WI38 (cell line): ENCODE results near the gene RHOBTB3.

Experiments
- H3K4me3 ChIP-seq: 2 replicates; pipeline ENCODE4 v1.5.1; 2011; ENCODE audit warnings: low read depth, mild to moderate bottlenecking, control low read depth, low read length
- TF ChIP-seq, protein P1 (sequence below): IDR thresholded peaks from 2 replicates; pipeline ENCODE4 v1.5.1; 2012; ENCODE audit warnings: low read depth, mild to moderate bottlenecking, control low read depth, low read length

RHOBTB3 gene

DNA sequence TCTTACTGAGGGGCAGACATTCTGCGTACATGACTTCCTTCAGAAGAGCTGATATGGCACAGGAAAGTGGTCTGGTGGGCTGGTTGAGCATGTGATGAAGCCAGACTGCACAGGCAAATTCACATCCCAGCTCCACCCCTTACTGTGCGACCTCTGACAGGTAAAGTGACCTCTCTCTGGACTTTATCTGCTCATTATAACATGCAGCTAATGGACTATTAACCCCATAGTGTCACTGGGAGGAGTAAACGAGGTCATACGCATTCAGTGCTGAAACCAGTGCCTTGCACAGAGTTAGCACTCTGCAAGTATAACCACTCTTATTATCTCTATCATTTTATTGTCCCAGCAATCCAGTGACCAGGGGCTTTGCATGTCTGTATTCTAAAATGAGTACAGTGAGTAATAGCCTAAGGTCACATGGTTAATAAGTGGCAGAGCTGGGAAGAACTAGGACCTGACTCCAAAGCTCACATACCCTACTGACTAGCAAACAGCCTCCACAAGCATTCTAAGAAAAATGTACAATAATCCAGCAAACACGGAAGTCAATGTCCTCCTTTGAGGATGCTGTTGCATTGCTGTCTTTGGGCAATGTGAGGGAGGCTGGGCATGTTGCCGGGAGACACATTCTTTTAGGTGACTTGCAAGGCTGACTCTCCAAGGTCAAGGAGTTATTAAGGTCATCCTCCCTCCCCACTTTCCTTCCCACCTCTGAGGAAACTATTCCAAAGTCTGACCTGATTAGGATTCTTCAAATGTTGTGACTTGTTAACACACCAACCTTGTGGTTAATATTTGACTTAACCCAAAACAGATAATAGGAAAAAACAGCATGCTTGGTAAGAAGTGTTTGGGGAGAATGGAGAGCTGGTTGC lies 72.4 kb downstream of the RHOBTB3 start:
- TF ChIP-seq, protein P1, sequence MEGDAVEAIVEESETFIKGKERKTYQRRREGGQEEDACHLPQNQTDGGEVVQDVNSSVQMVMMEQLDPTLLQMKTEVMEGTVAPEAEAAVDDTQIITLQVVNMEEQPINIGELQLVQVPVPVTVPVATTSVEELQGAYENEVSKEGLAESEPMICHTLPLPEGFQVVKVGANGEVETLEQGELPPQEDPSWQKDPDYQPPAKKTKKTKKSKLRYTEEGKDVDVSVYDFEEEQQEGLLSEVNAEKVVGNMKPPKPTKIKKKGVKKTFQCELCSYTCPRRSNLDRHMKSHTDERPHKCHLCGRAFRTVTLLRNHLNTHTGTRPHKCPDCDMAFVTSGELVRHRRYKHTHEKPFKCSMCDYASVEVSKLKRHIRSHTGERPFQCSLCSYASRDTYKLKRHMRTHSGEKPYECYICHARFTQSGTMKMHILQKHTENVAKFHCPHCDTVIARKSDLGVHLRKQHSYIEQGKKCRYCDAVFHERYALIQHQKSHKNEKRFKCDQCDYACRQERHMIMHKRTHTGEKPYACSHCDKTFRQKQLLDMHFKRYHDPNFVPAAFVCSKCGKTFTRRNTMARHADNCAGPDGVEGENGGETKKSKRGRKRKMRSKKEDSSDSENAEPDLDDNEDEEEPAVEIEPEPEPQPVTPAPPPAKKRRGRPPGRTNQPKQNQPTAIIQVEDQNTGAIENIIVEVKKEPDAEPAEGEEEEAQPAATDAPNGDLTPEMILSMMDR = no peak
- H3K4me3 ChIP-seq = no peak overlapping the region

DNA sequence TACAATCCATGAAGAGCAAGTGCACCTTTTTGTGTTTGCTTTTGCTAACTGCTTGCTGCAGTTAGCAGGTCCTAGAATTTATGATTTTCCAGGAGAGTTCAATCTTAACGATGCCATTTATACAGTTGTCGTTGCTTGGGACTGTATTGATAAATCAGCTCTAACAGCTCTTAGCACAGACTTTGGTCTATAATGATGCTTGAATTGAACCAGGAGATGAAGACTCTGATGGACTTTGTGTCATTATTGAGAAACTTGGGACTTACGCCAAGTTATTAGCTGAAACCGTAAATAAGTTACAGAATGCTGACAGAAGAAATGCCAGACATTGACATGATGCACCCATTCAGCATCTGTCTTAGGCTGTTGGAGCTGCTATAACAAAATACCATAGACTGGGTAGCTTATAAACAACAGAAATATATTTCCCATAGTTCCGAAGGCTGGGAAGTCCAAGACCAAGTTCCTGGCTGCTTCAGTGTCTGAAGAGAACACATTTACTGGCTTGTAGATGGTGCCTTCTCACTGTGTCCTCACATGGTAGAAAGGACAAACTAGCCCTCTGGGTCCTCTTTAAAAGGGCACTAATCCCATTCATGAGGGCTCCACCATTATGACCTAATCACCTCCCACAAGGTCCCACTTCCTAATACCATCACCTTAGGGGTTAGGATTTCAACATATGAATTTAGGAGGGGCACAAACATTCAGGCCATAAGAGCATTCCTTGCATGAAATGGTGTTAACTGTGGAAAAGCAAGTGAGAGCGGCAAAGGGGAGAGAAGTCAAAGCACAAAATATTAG lies 73.8 kb downstream of the RHOBTB3 start:
- no peak overlapping the region for H3K4me3 ChIP-seq
- TF ChIP-seq, protein P1 = no peak

DNA sequence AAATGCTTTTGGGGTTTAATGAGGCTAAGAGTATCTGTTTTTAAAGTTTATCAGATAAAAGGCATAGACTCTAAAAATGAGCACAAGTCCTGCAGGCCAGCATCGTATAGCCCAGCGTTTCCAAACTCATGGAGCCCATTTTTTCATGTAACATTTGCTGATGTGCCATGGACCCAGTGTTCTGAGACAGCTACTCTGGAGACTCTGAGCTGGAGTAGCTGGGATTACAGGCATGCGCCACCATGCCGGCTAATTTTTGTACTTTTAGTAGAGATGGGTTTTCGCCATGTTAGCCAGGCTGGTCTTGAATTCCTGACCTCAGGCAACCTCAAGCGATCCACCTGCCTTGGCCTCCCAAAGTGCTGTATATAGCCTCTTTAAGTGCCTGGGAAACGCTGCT lies 75.6 kb downstream of the RHOBTB3 start:
- no peak overlapping the region for H3K4me3 ChIP-seq
- TF ChIP-seq, protein P1 = no peak

DNA sequence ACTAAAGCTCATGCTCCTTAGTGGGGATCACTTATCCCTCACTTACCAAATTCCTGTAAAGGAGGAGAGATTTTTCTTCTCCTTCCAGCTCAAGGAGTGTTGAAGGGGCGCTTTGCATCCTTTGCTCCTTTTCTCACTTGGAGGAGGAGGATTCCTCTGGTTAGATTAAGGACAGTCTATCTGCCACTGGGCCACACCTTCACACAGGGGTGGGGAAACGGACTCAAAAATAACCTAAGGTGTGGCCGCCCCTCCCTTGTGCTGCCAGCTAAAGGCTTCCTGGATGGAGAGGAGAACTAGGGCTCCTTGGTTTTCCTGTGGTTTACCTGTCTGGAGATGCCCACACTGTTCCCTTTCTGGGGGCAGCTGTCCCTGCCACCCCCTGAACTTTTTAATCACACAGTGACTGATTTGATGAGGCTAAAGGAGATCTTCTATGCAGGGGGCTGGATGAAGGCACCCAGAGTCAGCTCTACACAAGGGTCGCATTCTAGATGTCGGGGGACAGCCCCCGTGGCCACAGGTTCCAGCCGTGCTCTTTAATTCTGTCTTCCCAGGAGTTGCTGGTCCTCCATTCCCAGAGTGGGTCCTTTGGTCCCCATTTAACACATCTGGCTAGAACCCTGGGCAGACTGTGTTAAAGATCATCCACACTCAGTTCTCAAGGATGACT lies 77.0 kb downstream of the RHOBTB3 start:
- TF ChIP-seq, protein P1 = no peak
- H3K4me3 ChIP-seq = no peak overlapping the region

DNA sequence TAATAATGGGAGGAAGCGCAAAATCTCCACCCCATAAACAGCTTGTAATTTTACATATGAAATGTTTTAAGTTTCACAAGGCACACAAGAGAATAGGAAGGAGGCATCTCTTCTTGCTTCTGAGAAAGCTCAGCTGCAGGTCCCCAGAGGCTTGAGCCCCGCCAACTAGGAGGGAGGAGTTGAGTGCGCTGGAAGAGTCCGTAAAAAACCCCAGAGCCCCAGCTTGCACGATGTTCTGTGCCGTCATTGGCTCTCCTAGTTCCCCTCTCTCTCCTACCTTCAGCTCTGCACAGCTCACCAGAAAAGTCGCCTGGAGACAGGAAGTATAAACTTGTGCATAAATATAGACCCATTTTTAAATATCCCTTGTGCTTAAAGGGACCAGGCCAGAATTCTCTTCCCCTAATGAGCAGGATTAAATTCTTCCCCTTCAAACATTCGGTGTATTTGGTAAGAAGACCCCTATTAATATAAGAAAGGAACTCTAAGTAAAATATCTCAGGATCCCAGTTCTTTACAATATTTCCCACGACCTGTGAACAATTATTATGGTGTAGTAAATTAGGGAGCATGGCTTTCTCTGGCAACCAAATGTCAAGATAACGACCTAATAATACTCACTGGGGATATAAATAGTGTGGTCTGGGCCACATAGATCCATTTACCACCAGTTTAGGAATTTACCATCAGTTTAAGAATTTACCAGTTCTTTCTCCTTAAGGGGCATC lies 77.7 kb downstream of the RHOBTB3 start:
- H3K4me3 ChIP-seq = no peak overlapping the region

DNA sequence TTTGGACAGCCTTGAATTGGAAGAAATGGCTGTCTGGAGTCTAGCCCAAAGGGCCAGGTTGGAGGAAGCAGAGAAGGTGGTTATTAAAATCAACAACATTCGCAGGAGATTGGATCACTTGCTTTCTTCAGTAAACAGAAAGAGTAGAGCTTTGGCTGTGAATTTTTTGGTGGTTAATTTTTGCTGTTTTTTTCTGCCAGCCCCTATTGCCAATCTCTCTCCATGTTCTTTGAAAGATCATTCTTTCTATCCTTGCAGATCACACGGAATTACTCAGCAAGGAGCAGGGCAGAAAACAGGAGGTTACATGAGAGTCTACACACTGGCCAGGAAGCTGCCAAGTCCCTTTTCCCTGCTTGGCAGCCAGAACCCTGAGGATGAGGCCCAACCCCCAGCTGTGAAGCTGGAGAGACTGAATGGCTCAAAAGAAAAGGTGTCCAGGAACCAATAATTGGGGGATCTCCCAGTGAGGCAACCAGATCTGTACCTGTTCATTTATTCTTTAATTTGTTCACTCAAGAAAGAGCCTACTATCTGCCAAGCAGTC lies 78.4 kb downstream of the RHOBTB3 start:
- no peak overlapping the region for H3K4me3 ChIP-seq
- TF ChIP-seq, protein P1 = no peak

More for the DNA sequence above, 77.7 kb downstream of the RHOBTB3 start:
- TF ChIP-seq, protein P1 = no peak
